HG03039 (cell line): ENCODE data around the gene ALDH1B1.

Experiments used
- ATAC-seq: cut with Tn5 transposase; IDR thresholded peaks from one replicate; pipeline ENCODE4 v1.9.1; 2021; ENCODE audit warnings: mild to moderate bottlenecking, moderate library complexity; ENCODE audit not compliant: unreplicated experiment

The ALDH1B1 gene

GRCh38 chr9:38392235-38393127 lies at the start of gene ALDH1B1:
Gene ALDH1B1, plus strand, starts transcription at chr9:38392702. Its CDS starts 3,047 bp downstream, at chr9:38395749.
- peak; percentile 99 for ATAC-seq

DNA sequence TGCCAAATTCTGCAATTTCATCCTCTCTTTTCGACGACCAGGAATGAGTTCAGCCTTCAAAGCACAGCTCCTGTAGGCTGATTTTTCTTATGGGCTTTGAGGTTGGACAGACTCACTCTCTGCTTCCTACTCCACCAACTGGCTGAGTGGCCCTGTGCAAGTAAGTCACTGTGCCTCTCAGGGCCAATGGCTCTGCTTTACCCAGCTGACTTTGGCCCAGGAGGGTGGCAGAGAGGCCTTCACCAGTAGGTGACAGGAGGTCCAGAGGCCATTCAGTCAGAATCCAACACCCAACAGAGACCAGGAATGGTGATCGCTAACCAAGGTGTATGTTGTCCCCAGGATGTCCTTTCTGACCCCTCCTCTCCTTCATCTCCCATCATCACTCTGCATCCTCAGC lies 49.5 kb upstream of the ALDH1B1 start:
- ATAC-seq: no peak

DNA sequence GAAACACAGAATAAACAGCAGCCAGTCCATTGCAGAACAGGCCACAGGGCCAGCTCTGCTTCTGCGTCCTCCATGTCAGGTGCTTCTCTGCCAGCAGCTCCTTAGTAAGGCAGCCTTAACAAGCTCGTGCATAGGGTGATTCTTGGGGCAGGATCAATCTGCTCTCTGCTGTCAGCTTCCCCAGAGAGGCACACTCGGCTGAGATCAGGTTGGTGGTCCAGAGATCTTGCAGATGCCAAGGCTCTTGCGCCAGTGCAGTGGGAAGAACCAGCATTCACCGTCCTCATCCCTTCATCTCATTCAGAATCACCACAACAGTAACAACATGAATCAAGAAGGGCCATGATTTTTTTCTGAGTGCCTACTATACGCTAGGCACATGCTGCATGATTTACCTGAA lies 49.0 kb upstream of the ALDH1B1 start:
- ATAC-seq: no peak

DNA sequence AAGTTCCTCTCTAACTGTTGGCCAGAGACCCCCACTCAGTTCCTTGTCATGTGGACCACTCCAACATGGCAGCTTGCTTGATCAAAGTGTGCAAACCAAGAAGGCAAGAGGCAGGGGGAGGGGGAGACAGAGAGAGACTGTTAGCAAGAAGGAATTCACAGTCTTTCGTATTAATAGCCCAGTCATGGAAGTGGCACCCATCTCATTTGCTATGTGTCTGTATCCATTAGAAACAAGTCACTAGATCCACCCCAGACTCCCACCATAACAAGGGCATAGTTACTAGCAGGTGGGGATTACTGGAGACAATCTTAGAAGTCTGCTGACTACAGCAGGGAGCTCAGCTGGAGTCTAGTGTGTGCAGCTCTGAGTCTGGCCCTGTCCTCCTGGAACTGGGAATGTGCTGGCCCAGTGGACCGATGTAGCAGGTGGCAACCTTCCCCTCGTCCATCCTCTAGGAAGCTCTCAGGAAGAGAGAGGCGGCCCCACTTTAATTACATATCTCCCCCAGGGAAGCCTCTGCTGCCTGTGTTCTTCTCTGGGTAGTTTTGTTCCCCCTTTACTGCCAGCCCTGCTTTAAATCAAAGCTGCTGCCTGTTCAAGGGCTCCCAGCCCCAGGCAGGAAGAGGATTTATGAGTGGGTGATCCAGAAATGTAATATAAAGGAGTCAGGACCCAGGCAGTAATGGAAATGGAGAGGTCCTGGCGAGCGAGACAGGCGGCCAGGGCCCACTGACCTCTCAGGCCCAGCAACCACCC lies 47.8 kb upstream of the ALDH1B1 start:
- no peak for ATAC-seq

- no peak for ATAC-seq
Observed at GRCh38 chr9:38345851-38346755, 46.4 kb upstream of the ALDH1B1 start.

DNA sequence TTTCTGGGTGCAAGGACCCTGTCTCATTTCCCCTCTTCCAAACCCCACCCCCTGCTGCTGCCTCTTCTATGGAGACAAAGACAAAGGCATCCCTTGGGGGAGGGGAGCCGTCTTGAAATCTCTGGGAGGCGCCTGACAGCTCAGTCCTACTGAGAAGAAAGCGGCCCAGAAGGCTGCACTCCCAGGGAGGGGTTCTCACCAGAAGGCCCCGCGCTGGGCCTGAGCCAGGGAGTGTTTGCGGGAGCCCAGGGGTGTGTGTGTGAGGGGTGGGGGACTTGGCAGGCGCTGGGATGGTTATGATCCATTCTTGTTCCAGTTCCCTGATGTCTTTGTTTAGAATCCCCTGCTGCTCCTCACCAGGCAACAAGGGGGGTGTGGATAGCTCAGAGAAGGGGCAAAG lies 45.7 kb upstream of the ALDH1B1 start:
- ATAC-seq: no peak

GRCh38 chr9:38347271-38347671 lies 45.2 kb upstream of the ALDH1B1 start:
- no peak for ATAC-seq

GRCh38 chr9:38347946-38348345 lies 44.6 kb upstream of the ALDH1B1 start:
- ATAC-seq: no peak

GRCh38 chr9:38350529-38350928 lies 42.0 kb upstream of the ALDH1B1 start:
- ATAC-seq: no peak

DNA sequence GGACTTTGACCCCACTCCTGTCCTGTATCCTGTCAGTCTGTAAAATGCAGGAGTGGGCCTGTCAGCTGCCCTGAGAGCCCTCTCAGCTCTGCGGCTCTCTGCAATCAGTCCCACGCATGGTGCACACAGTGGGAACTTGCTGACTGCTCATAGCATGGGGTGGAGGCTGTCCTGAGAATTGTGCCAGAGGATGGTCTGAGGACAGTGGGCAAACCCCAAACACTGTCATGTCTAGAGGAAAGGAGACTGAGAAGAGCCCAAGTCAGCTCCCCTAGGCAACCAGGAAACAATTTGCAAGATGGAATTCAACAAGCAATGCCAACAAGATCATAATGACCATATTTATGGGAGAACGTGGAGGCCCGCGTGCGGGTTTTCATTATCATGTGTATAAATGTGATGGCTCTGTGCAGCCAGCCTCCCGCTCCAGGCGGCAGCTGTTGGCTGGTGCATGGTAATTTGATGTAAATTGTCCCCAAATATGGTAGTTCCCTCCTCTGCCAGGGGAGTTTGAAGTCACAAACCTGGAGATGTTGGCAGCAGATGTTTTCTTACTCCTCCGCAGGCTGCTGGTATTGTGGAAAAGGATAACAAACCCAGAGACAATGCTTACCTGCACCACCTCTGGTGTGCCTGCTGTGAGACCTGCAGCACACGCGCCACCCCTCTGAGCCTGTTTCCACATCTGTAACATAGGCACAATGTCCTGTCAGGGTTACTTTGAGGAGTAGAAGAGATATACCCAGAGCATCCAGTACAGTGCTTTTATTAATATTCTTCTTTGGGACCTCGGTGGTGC lies 39.8 kb upstream of the ALDH1B1 start:
- ATAC-seq: no peak

DNA sequence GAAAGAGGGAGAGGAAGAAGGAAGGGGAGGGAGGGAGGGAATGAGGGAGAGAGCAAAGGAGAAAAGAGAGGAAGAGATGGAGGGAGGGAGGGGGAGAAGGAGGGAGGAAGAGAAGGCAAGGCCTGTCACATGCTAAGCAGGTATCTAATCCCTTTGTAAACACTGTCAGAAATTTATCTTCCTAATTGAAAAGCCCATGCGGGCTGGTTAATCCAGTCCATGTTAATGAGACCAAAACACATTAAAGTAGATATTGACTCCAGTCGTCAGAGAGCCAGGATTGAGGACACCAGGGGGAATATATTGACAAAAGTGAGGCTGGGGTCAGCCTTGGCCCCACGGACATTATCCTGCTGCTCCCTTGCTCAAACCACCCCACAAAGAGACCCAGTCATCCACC lies 37.4 kb upstream of the ALDH1B1 start:
- no peak for ATAC-seq

DNA sequence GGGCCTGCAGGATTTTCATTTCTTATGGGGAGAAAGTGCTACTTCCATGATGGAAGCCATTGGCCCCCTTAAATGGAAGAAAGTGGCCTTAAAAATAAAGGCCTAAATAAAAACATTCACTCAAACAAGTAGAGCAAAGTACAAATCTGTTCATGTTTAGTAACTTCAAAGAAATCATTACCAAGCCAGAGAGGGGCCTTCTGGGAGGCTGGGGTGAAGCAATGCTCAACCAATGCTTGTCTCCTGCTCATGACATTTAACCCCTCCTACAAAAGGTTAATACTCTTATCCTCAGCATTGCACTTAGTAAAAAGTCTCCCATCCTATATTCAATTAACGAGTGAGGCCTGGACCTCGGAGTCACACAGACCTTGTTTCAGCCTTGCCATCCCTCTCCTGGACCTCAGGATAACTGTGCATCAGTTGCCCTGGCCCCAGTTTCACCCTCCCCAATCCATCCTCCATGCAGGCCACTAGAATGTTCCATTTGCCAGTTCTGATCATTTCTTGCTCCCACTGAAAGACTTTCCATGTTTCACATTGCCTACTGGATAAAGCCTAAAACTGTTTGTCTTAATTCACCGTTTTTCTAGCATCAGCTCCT lies 36.9 kb upstream of the ALDH1B1 start:
- no peak for ATAC-seq

GRCh38 chr9:38356851-38357250 lies 35.7 kb upstream of the ALDH1B1 start:
- no peak for ATAC-seq

DNA sequence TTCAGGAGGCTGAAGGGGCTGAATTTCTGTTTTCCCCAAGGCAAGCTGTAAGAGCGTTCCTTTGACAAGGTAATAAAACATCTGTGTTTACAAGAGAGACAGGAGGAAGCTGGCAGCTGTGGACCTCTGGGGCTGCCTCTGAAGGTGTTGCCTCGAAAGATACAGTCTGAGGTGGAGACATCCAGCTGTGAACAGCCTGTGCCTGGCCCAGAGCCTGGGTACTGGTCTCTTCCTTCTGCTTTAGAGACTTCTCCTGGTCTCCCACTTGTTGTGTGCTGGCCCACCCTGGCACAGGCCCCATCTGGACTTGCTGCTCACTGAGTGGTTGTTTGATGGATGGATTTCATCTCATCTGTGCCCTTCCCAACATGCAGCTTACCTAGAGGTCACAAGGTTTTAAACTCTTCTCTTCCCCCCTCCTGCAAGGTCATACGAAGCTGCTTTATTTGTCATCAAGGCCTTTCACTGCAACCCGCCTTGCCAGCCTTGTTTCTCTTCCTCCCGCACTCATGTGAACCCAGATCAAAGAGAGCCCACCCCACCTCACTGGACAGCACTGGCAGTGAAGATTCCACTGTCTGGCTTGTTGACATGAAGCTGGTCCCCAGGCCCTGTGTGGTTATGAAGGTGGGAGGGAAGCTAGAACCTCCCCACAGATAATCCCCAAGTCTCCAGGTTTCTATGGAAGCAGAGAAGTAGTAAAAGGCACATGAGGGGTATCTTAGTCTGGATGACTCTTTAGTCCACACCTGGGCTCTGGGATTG lies 35.0 kb upstream of the ALDH1B1 start:
- no peak for ATAC-seq

DNA sequence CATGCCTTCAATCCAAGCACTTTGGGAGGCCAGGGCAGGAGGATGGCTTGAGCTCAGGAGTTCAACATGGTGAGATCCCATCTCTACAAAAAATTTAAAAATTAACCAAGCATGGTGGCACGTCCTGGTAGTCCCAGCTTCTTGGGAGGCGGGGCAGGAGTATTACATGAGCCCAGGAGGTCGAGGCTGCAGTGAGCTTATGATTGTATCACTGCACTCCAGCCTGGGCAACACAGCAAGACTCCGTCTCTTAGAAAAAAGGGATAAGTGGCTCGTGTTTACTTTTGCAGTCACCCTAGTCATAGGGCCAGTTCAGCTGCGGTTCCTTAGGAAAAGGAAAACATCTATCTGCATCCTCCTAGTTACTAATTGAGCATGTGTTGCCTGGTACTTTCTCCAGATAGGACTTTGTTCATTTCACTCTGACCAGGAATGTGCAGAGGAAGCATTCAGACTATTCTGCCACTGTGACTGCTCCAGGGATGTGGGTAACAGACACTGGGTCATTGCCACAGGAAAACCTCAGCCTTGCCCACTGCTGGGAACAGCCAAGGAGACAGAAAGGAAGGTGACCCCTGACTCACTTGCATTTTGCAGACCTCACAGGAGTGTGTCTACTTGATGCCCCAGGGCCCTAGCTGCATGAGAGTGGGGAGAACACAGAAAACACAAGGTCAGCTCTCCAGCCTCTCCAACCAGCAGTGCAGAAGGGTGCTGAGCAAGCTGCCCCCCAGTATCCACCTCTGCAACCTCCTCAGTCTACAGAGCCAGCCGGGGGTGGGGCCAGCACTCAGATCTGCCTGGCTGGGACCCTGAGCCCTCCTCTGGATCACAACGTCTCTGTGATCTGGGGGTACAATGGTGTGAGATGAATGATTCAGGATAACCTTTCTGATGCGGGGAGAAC lies 33.9 kb upstream of the ALDH1B1 start:
- ATAC-seq: no peak

- no peak for ATAC-seq
Observed at GRCh38 chr9:38359297-38359653, 33.2 kb upstream of the ALDH1B1 start.

- no peak for ATAC-seq
Observed at GRCh38 chr9:38359689-38360385, 32.7 kb upstream of the ALDH1B1 start.
